Panc1 (cell line): Measurements from ENCODE around the gene STK4. TPM values are rescaled to one million over a fixed set of nuclear protein-coding genes. Genes with fewer than 3 reads are reported as not detected.

ENCODE experiments used
- ATAC-seq: fragments of 200-7000 bp; cut with Tn5 transposase; 2 replicates; pipeline ENCODE4 v1.9.1; 2020; ENCODE audit warnings: mild to moderate bottlenecking, moderate library complexity
- BruUV-seq: library from RNA; stranded (reverse); fragments of 400-500 nt; replicated peaks from 2 replicates; lab custom pipeline; 2021; lab: Mats Ljungman, UMichigan
- CTCF ChIA-PET: fragments of 300-600 bp; sonication (Branson Sonifier 250); formaldehyde crosslinking; loops from one replicate; lab custom pipeline; 2022; ENCODE audit warnings: antibody characterized with exemption; lab: Charles Lee
- POLR2A ChIA-PET: fragments of 300-600 bp; sonication (Branson Sonifier 250); formaldehyde crosslinking; loops from one replicate; lab custom pipeline; 2022; ENCODE audit warnings: antibody characterized with exemption; lab: Charles Lee
- DNase-seq: peaks from one replicate; pipeline ENCODE4 v3.0.0-alpha.2; 2010; ENCODE audit warnings: low read depth, low spot score
- H3K27ac ChIP-seq: 2 replicates; pipeline ENCODE4 v1.5.1; 2011; ENCODE audit warnings: mild to moderate bottlenecking, low read length, inconsistent platforms
- H3K27me3 ChIP-seq: fragments of 200-500 bp; sonication (Bioruptor generic); 2 replicates; pipeline ENCODE4 v1.6.0; 2014; ENCODE audit warnings: low read length, inconsistent platforms; ENCODE audit not compliant: control insufficient read depth, insufficient read depth
- H3K36me3 ChIP-seq: fragments of 200-500 bp; sonication (Bioruptor generic); 2 replicates; pipeline ENCODE4 v1.5.1; 2014; ENCODE audit warnings: inconsistent platforms, mild to moderate bottlenecking, low read length, moderate library complexity; ENCODE audit not compliant: control insufficient read depth, insufficient read depth
- H3K4me1 ChIP-seq: 2 replicates; pipeline ENCODE4 v1.5.1; 2011; ENCODE audit warnings: inconsistent platforms, mild to moderate bottlenecking, low read length, moderate library complexity; ENCODE audit not compliant: control insufficient read depth, insufficient read depth
- H3K4me3 ChIP-seq, 2 experiments: 2 replicates each; pipeline ENCODE4 v1.5.1; 2011 to 2012; ENCODE audit warnings: low read depth in 2 of 2, low read length in 2 of 2, mild to moderate bottlenecking in 2 of 2, inconsistent platforms in 1 of 2, moderate library complexity in 1 of 2
- H3K9me3 ChIP-seq: fragments of 200-500 bp; sonication (Bioruptor generic); 2 replicates; pipeline ENCODE4 v1.5.1; 2014; ENCODE audit warnings: low read depth, mild to moderate bottlenecking, inconsistent platforms, low read length, moderate library complexity; ENCODE audit not compliant: control insufficient read depth, insufficient read depth
- POLR2AphosphoS5 ChIP-seq: IDR thresholded peaks from 2 replicates; pipeline ENCODE4 v1.6.1; 2012; ENCODE audit warnings: mild to moderate bottlenecking, low read depth, low read length, moderate library complexity
- SIN3A ChIP-seq: IDR thresholded peaks from 2 replicates; pipeline ENCODE4 v1.6.1; 2012; ENCODE audit warnings: low read depth, mild to moderate bottlenecking, low read length, moderate library complexity, borderline replicate concordance; ENCODE audit not compliant: insufficient read depth
- TCF7L2 ChIP-seq: IDR thresholded peaks from 2 replicates; pipeline ENCODE4 v1.6.1; 2011; ENCODE audit warnings: mild to moderate bottlenecking, low read depth, low read length, inconsistent platforms
- in situ Hi-C: cut with HindIII; loops from 2 replicates; pipeline ENCODE4 v1.10.0; 2016; ENCODE audit warnings: low sequenced_read_pairs, low pct_unique_long_range_greater_than_20kb
- intact Hi-C: fragments of 100-400 bp; cut with micrococcal nuclease; formaldehyde crosslinking; loops from one replicate; pipeline ENCODE4 v1.10.0; 2022; ENCODE audit not compliant: unreplicated experiment
- total RNA-seq: library from RNA; stranded (reverse); gene quantifications from one replicate; pipeline ENCODE4 v1.2.1, GENCODE V29; 2021; ENCODE audit not compliant: unreplicated experiment
- TF ChIP-seq, protein P1 (sequence below), 2 experiments: IDR thresholded peaks; 2 replicates each; pipeline ENCODE4 v1.6.1; 2011 to 2012; ENCODE audit warnings: low read depth in 2 of 2, control low read depth in 1 of 2, low read length in 1 of 2, mild to moderate bottlenecking in 1 of 2, moderate library complexity in 1 of 2; ENCODE audit not compliant: insufficient read depth in 1 of 2
- TF ChIP-seq, protein P2 (sequence below): fragments of 450-650 bp; IDR thresholded peaks from 2 replicates; pipeline ENCODE4 v1.5.1; 2017; ENCODE audit warnings: mild to moderate bottlenecking

The STK4 gene
- total RNA-seq, 1 experiment from 2014 or later, result 50.2 TPM

DNA sequence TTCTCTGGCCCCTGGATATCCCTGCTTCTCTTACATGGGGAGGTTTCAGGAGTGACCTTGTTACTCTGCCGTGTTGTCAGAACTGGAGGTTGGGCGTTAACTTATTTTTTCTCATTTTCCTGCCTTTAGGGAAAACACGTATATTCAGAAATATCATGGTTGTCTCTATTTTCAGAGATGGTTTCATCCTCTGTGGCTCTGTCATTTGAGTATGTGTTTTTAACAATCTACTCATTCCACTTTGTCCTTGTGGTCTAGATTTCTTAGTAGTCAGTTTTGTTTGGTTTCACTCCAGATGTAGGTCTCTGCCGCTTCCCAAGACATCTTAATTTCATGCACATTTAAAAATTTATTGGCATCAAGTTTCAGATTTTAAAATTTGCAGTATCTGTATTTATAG, 88.7 kb downstream of the STK4 start:
- Histone ChIP-seq H3K36me3 (0 out of 2 replicates have a peak, but pooled peaks cover 3% of the 10 kb centered on the region), H3K4me1 (no peaks in the 10 kb centered on the region), H3K9me3 (no peaks in the 10 kb centered on the region), H3K27ac (no peak overlapping the region), H3K27me3 (no peaks in the 10 kb centered on the region), H3K4me3 (no peak overlapping the region)
- DNase-seq (no peak), ATAC-seq (no peak)
- ChIA-PET CTCF (no interaction called here), POLR2A (no interaction called here)
- no peak for TF ChIP-seq SIN3A
- TF ChIP-seq TCF7L2, result no peak
- TF ChIP-seq POLR2AphosphoS5, result no peak
- TF ChIP-seq, protein P1, sequence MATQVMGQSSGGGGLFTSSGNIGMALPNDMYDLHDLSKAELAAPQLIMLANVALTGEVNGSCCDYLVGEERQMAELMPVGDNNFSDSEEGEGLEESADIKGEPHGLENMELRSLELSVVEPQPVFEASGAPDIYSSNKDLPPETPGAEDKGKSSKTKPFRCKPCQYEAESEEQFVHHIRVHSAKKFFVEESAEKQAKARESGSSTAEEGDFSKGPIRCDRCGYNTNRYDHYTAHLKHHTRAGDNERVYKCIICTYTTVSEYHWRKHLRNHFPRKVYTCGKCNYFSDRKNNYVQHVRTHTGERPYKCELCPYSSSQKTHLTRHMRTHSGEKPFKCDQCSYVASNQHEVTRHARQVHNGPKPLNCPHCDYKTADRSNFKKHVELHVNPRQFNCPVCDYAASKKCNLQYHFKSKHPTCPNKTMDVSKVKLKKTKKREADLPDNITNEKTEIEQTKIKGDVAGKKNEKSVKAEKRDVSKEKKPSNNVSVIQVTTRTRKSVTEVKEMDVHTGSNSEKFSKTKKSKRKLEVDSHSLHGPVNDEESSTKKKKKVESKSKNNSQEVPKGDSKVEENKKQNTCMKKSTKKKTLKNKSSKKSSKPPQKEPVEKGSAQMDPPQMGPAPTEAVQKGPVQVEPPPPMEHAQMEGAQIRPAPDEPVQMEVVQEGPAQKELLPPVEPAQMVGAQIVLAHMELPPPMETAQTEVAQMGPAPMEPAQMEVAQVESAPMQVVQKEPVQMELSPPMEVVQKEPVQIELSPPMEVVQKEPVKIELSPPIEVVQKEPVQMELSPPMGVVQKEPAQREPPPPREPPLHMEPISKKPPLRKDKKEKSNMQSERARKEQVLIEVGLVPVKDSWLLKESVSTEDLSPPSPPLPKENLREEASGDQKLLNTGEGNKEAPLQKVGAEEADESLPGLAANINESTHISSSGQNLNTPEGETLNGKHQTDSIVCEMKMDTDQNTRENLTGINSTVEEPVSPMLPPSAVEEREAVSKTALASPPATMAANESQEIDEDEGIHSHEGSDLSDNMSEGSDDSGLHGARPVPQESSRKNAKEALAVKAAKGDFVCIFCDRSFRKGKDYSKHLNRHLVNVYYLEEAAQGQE (IDR thresholded peaks at IDR 0.05; ENCODE audit: insufficient read depth in 1 of 2, low read depth in 2 of 2, low read length in 1 of 2), result no peak
- TF ChIP-seq, protein P2, sequence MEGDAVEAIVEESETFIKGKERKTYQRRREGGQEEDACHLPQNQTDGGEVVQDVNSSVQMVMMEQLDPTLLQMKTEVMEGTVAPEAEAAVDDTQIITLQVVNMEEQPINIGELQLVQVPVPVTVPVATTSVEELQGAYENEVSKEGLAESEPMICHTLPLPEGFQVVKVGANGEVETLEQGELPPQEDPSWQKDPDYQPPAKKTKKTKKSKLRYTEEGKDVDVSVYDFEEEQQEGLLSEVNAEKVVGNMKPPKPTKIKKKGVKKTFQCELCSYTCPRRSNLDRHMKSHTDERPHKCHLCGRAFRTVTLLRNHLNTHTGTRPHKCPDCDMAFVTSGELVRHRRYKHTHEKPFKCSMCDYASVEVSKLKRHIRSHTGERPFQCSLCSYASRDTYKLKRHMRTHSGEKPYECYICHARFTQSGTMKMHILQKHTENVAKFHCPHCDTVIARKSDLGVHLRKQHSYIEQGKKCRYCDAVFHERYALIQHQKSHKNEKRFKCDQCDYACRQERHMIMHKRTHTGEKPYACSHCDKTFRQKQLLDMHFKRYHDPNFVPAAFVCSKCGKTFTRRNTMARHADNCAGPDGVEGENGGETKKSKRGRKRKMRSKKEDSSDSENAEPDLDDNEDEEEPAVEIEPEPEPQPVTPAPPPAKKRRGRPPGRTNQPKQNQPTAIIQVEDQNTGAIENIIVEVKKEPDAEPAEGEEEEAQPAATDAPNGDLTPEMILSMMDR, result no peak
- in situ Hi-C loops, result no loop called here
- intact Hi-C loops, result no loop called here
- BruUV-seq, result no TSS peak

DNA sequence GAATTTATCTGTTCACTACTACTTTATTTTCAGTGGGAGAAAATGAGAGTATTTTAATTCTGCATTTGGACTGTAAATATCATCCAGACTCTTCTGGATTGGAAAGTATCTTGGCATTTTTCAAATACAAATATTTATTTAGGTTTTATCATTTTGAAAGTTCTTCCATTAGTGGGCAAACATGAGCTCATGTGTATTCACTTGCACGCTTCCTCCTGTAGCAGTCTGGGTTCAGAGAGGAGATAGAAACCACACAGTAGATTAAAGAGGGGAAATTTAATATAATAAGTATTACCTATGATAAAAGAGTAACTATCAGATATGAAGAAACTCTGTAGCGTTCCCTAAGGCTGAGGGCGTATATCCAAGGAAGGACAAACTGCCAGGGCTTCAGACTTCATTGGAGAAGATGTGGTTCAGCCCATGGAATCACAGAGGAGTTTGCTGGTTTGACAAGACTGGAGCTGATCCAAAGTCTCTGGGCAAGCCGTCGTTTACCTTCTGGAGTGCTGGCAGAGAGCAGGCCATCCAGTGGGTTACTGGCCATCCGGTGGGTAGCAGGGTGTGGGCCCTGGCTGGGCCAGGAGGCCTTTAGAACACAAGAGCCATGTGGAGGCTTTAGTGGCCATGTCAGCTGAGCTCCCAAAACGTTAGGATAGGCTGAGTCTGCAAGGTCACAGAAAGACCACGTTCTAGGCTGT, 90.3 kb downstream of the STK4 start:
- H3K4me1 ChIP-seq, result no peaks in the 10 kb centered on the region; the same call in none of the 2 replicates
- H3K27ac ChIP-seq, result no peak overlapping the region
- no peak overlapping the region for H3K4me3 ChIP-seq
- no TSS peak for BruUV-seq
- ATAC-seq (no peak), DNase-seq (no peak)
- in situ Hi-C loops (no loop called here), intact Hi-C loops (no loop called here)
- TF ChIP-seq POLR2AphosphoS5 (no peak), SIN3A (no peak), TCF7L2 (no peak)
- TF ChIP-seq, protein P2, result no peak
- TF ChIP-seq, protein P1 (IDR thresholded peaks at IDR 0.05; ENCODE audit: insufficient read depth in 1 of 2, low read depth in 2 of 2, low read length in 1 of 2), result no peak
- CTCF ChIA-PET, result no interaction called here
- no peaks in the 10 kb centered on the region for H3K27me3 ChIP-seq
- 0 out of 2 replicates have a peak, but pooled peaks cover 3% of the 10 kb centered on the region for H3K36me3 ChIP-seq
- H3K9me3 ChIP-seq, result no peaks in the 10 kb centered on the region
- POLR2A ChIA-PET, result no interaction called here
